Astrocyte (in vitro differentiated cells and primary cell): ENCODE results near the gene PKD2L2. TPM values are rescaled to one million over a fixed set of nuclear protein-coding genes. Genes with fewer than 3 reads are reported as not detected.

ENCODE experiments used
- DNase-seq: peaks from one replicate; pipeline ENCODE4 v3.0.0-alpha.2; 2010; ENCODE audit warnings: low read depth
- FAIRE-seq: peaks from 2 replicates; lab custom pipeline; 2011; peaks lifted over from hg19 to GRCh38; lab: Jason Lieb, UNC
- H2AFZ ChIP-seq: 2 replicates; pipeline ENCODE4 v1.6.0; 2012; ENCODE audit warnings: low read depth, low read length, inconsistent platforms
- H3K27ac ChIP-seq: 2 replicates; pipeline ENCODE4 v1.5.1; 2011; ENCODE audit warnings: low read depth, low read length, inconsistent platforms
- H3K27me3 ChIP-seq: 2 replicates; pipeline ENCODE4 v1.6.0; 2011; ENCODE audit warnings: low read length, inconsistent platforms; ENCODE audit not compliant: insufficient read depth
- H3K36me3 ChIP-seq: 2 replicates; pipeline ENCODE4 v1.5.1; 2011; ENCODE audit warnings: low read length, inconsistent platforms; ENCODE audit not compliant: insufficient read depth
- H3K4me1 ChIP-seq: 2 replicates; pipeline ENCODE4 v1.5.1; 2011; ENCODE audit warnings: low read length, inconsistent platforms; ENCODE audit not compliant: insufficient read depth
- H3K4me2 ChIP-seq: 2 replicates; pipeline ENCODE4 v1.6.0; 2012; ENCODE audit warnings: low read length, inconsistent platforms
- H3K4me3 ChIP-seq: 2 replicates; pipeline ENCODE4 v1.5.1; 2011; ENCODE audit warnings: low read depth, mild to moderate bottlenecking, low read length, inconsistent platforms; ENCODE audit not compliant: insufficient read depth
- H3K79me2 ChIP-seq: 2 replicates; pipeline ENCODE4 v1.6.0; 2012; ENCODE audit warnings: mild to moderate bottlenecking, low read length, inconsistent platforms; ENCODE audit not compliant: insufficient read depth
- H3K9ac ChIP-seq: 2 replicates; pipeline ENCODE4 v1.6.0; 2012; ENCODE audit warnings: mild to moderate bottlenecking, low read length, inconsistent platforms
- H3K9me3 ChIP-seq: 2 replicates; pipeline ENCODE4 v1.5.1; 2012; ENCODE audit warnings: low read depth, mild to moderate bottlenecking, low read length, inconsistent platforms; ENCODE audit not compliant: insufficient read depth
- H4K20me1 ChIP-seq: 2 replicates; pipeline ENCODE4 v1.6.0; 2012; ENCODE audit warnings: low read length, inconsistent platforms; ENCODE audit not compliant: insufficient read depth
- H3K27ac Mint-ChIP-seq: one replicate; pipeline ENCODE4 v1.8.0; 2021; ENCODE audit warnings: mild to moderate bottlenecking, mixed read lengths; ENCODE audit not compliant: unreplicated experiment
- H3K27me3 Mint-ChIP-seq: one replicate; pipeline ENCODE4 v1.8.0; 2021; ENCODE audit warnings: low read depth, mixed read lengths; ENCODE audit not compliant: unreplicated experiment
- H3K36me3 Mint-ChIP-seq: one replicate; pipeline ENCODE4 v1.8.0; 2021; ENCODE audit warnings: low read depth, mixed read lengths; ENCODE audit not compliant: unreplicated experiment
- H3K4me1 Mint-ChIP-seq: one replicate; pipeline ENCODE4 v1.8.0; 2021; ENCODE audit warnings: low read depth, mixed read lengths; ENCODE audit not compliant: unreplicated experiment
- H3K4me3 Mint-ChIP-seq: one replicate; pipeline ENCODE4 v1.8.0; 2021; ENCODE audit warnings: mild to moderate bottlenecking, moderate library complexity, mixed read lengths; ENCODE audit not compliant: unreplicated experiment
- H3K9me3 Mint-ChIP-seq: one replicate; pipeline ENCODE4 v1.8.0; 2021; ENCODE audit warnings: mild to moderate bottlenecking, mixed read lengths; ENCODE audit not compliant: unreplicated experiment
- CTCF ChIP-seq: IDR thresholded peaks from 2 replicates; pipeline ENCODE4 v1.5.1; 2011; ENCODE audit warnings: low read depth, mild to moderate bottlenecking, inconsistent platforms, low read length, moderate library complexity; ENCODE audit not compliant: insufficient read depth
- EZH2 ChIP-seq: IDR thresholded peaks from 2 replicates; pipeline ENCODE4 v1.6.1; 2012; ENCODE audit warnings: mild to moderate bottlenecking, low read length, inconsistent platforms; ENCODE audit not compliant: insufficient read depth
- total RNA-seq: library from RNA; stranded (reverse); gene quantifications from 2 replicates; pipeline ENCODE4 v1.2.1, GENCODE V29; 2021

The PKD2L2 gene
- total RNA-seq, 1 donor from 2014 or later = not detected

GRCh38 chr5:137921931-137922330 is 32.7 kb downstream of the PKD2L2 start:
- H3K27ac ChIP-seq = no peak overlapping the region
- H3K4me3 Mint-ChIP-seq = no peak overlapping the region
- H3K36me3 Mint-ChIP-seq = no peaks in the 10 kb centered on the region
- no peaks in the 10 kb centered on the region for H3K9me3 ChIP-seq
- H3K4me2 ChIP-seq = no peak overlapping the region
- H3K4me1 Mint-ChIP-seq = peaks cover 19% of the 10 kb centered on the region
- H3K4me3 ChIP-seq = no peak overlapping the region
- no peaks in the 10 kb centered on the region for H3K27me3 Mint-ChIP-seq
- H4K20me1 ChIP-seq = no peaks in the 10 kb centered on the region
- TF ChIP-seq EZH2 (no peak), CTCF (no peak)
- H3K9me3 Mint-ChIP-seq = peaks cover 1% of the 10 kb centered on the region
- FAIRE-seq (no peak), DNase-seq (peak; percentile 57)
- H3K27ac Mint-ChIP-seq = peak overlapping the region; percentile 78
- no peak overlapping the region for H2AFZ ChIP-seq
- no peaks in the 10 kb centered on the region for H3K36me3 ChIP-seq
- H3K9ac ChIP-seq = no peak overlapping the region
- H3K79me2 ChIP-seq = no peaks in the 10 kb centered on the region
- peaks cover 4% of the 10 kb centered on the region for H3K4me1 ChIP-seq
- no peaks in the 10 kb centered on the region for H3K27me3 ChIP-seq

- FAIRE-seq (peak; percentile 45), DNase-seq (peak; percentile 7)
- Histone ChIP-seq H3K36me3 (peaks cover 4% of the 10 kb centered on the region), H3K27me3 (no peaks in the 10 kb centered on the region), H3K4me1 (peaks cover 4% of the 10 kb centered on the region), H3K79me2 (no peaks in the 10 kb centered on the region), H4K20me1 (no peaks in the 10 kb centered on the region), H3K4me3 (no peak overlapping the region), H2AFZ (no peak overlapping the region), H3K9ac (no peak overlapping the region), H3K4me2 (no peak overlapping the region), H3K9me3 (no peaks in the 10 kb centered on the region), H3K27ac (no peak overlapping the region)
- no peaks in the 10 kb centered on the region for H3K36me3 Mint-ChIP-seq
- no peaks in the 10 kb centered on the region for H3K27me3 Mint-ChIP-seq
- H3K9me3 Mint-ChIP-seq = no peaks in the 10 kb centered on the region
- H3K4me3 Mint-ChIP-seq = no peak overlapping the region
- H3K4me1 Mint-ChIP-seq = peaks cover 19% of the 10 kb centered on the region
- TF ChIP-seq EZH2 = no peak
- peak; percentile 0 for TF ChIP-seq CTCF
- no peak overlapping the region for H3K27ac Mint-ChIP-seq
Measured at GRCh38 chr5:137923856-137924255, 34.6 kb downstream of the PKD2L2 start.

GRCh38 chr5:137932800-137933199 is 43.5 kb downstream of the PKD2L2 start:
- H3K4me3 Mint-ChIP-seq = no peak overlapping the region
- Histone ChIP-seq H3K4me3 (no peak overlapping the region), H3K4me2 (no peak overlapping the region), H4K20me1 (no peaks in the 10 kb centered on the region), H3K4me1 (no peaks in the 10 kb centered on the region), H2AFZ (no peak overlapping the region), H3K27ac (no peak overlapping the region), H3K9ac (no peak overlapping the region), H3K36me3 (peaks cover 5% of the 10 kb centered on the region), H3K79me2 (no peaks in the 10 kb centered on the region), H3K9me3 (no peaks in the 10 kb centered on the region), H3K27me3 (no peaks in the 10 kb centered on the region)
- H3K36me3 Mint-ChIP-seq = peaks cover 3% of the 10 kb centered on the region
- no peaks in the 10 kb centered on the region for H3K9me3 Mint-ChIP-seq
- H3K4me1 Mint-ChIP-seq = peaks cover 3% of the 10 kb centered on the region
- no peak overlapping the region for H3K27ac Mint-ChIP-seq
- no peaks in the 10 kb centered on the region for H3K27me3 Mint-ChIP-seq
- TF ChIP-seq EZH2 = no peak
- TF ChIP-seq CTCF = no peak
- no peak for DNase-seq
- FAIRE-seq = no peak
